OCI-LY7 (cell line): ENCODE results near the gene TGFB1I1. TPM values are rescaled to one million over a fixed set of nuclear protein-coding genes. Genes with fewer than 3 reads are reported as not detected.

ENCODE experiments used
- BruUV-seq: library from RNA; stranded (reverse); fragments of 400-500 nt; replicated peaks from 2 replicates; lab custom pipeline; 2021; lab: Mats Ljungman, UMichigan
- CTCF ChIA-PET: fragments of 300-600 bp; sonication (Branson Sonifier 250); formaldehyde crosslinking; loops from one replicate; lab custom pipeline; 2022; ENCODE audit warnings: antibody characterized with exemption; ENCODE audit not compliant: unreplicated experiment; lab: Charles Lee
- POLR2A ChIA-PET: fragments of 300-600 bp; sonication (Branson Sonifier 250); formaldehyde crosslinking; loops from one replicate; lab custom pipeline; 2022; ENCODE audit warnings: antibody characterized with exemption; lab: Charles Lee
- DNase-seq: peaks from one replicate; pipeline ENCODE4 v3.0.0-alpha.2; 2015; ENCODE audit warnings: low spot score
- H2AFZ ChIP-seq: fragments of 200-600 bp; sonication (generic), shearing (Covaris generic); 2 replicates; pipeline ENCODE4 v1.6.1; 2014; ENCODE audit warnings: mild to moderate bottlenecking, antibody characterized with exemption, low read length, moderate library complexity
- H3K27ac ChIP-seq: fragments of 200-600 bp; sonication (generic); 2 replicates; pipeline ENCODE4 v1.5.1; 2014; ENCODE audit warnings: mixed run types, low read depth, mild to moderate bottlenecking, moderate library complexity, low read length, inconsistent platforms; ENCODE audit not compliant: poor library complexity, severe bottlenecking
- H3K36me3 ChIP-seq: fragments of 200-600 bp; sonication (generic); 2 replicates; pipeline ENCODE4 v1.6.1; 2014; ENCODE audit warnings: mild to moderate bottlenecking, antibody characterized with exemption, low read length, moderate library complexity, mixed read lengths; ENCODE audit not compliant: insufficient read depth
- H3K4me1 ChIP-seq: fragments of 200-600 bp; sonication (generic); 2 replicates; pipeline ENCODE4 v1.5.1; 2014; ENCODE audit warnings: mild to moderate bottlenecking, low read length; ENCODE audit not compliant: insufficient read depth, poor library complexity, severe bottlenecking
- H3K4me2 ChIP-seq: fragments of 200-600 bp; sonication (generic); 2 replicates; pipeline ENCODE4 v1.6.1; 2014; ENCODE audit warnings: mild to moderate bottlenecking, low read length
- H3K4me3 ChIP-seq: fragments of 200-600 bp; sonication (generic); 2 replicates; pipeline ENCODE4 v1.5.1; 2014; ENCODE audit warnings: mild to moderate bottlenecking, low read depth, low read length; ENCODE audit not compliant: poor library complexity, severe bottlenecking
- H3K79me2 ChIP-seq: fragments of 200-600 bp; sonication (generic); 2 replicates; pipeline ENCODE4 v1.6.1; 2016; ENCODE audit warnings: low read depth, mild to moderate bottlenecking, low read length, moderate library complexity, mixed read lengths; ENCODE audit not compliant: insufficient read depth
- H3K9me2 ChIP-seq: fragments of 200-600 bp; sonication (generic); 2 replicates; pipeline ENCODE4 v1.6.1; 2016; ENCODE audit warnings: mild to moderate bottlenecking, low read length, mixed read lengths; ENCODE audit not compliant: insufficient read depth
- H3K9me3 ChIP-seq: fragments of 200-600 bp; sonication (generic); 2 replicates; pipeline ENCODE4 v1.6.1; 2014; ENCODE audit warnings: mild to moderate bottlenecking, mixed run types, low read length, mixed read lengths
- H4K20me1 ChIP-seq: fragments of 200-600 bp; sonication (generic); 2 replicates; pipeline ENCODE4 v1.6.1; 2014; ENCODE audit warnings: mild to moderate bottlenecking, antibody characterized with exemption, low read length, moderate library complexity, mixed read lengths; ENCODE audit not compliant: insufficient read depth
- EZH2phosphoT487 ChIP-seq: fragments of 200-600 bp; sonication (generic); IDR thresholded peaks from 2 replicates; pipeline ENCODE4 v1.6.1; 2018; ENCODE audit warnings: low read depth, borderline replicate concordance, mild to moderate bottlenecking, mixed run types, antibody characterized with exemption, low read length, moderate library complexity, mixed read lengths
- intact Hi-C: fragments of 100-400 bp; cut with micrococcal nuclease; formaldehyde crosslinking; loops from one replicate; pipeline ENCODE4 v1.10.0; 2022; ENCODE audit not compliant: unreplicated experiment
- total RNA-seq, 2 experiments: library from RNA; depleted of rRNA in 1 of 2; stranded (reverse); fragments of >200 nt in 1 of 2; shearing (Covaris generic) in 1 of 2; gene quantifications; 2 replicates each; pipeline ENCODE4 v1.2.3, GENCODE V29; 2014 to 2022
- TF ChIP-seq, protein P1 (sequence below): fragments of 200-600 bp; sonication (generic); conservative IDR thresholded peaks from 2 replicates; pipeline ENCODE4 v1.5.1; 2014; ENCODE audit warnings: mild to moderate bottlenecking, antibody characterized with exemption, low read length, moderate library complexity, mixed read lengths

The TGFB1I1 gene
- total RNA-seq, 2 experiments from 2014 or later: 0.38 to 0.73 TPM

DNA sequence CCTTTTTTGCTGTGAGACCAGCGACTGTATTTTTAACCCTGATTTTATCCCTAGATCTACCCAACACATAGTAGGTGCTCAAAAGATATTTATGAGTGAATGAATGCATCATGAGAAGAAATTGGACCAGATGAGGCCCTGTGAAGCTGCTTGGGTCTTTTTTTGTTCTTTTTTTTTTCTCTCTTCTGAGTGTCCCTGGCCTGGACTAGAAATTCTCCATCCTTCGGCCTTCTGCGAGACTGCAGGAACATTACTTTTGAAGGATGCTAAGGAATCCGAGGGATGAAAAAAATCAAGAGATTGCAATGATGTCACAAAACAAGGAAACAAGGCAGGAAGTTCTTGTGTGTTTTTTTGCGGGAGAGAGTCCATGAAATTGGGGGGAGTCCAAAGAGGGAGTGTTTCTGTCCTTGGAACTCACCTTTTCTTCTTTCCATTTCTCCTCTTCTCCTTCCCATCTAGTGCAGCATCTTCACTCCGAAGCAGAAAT lies 36.8 kb downstream of the TGFB1I1 start:
- no peaks in the 10 kb centered on the region for H3K9me2 ChIP-seq
- H3K4me3 ChIP-seq: peak overlapping the region; percentile 77
- H2AFZ ChIP-seq: peak overlapping the region; percentile 98
- H3K36me3 ChIP-seq: no peaks in the 10 kb centered on the region
- peaks cover 25% of the 10 kb centered on the region for H3K4me1 ChIP-seq
- H3K4me2 ChIP-seq: peak overlapping the region; percentile 89
- POLR2A ChIA-PET: interaction anchor here (0.6 kb wide), 1 partner anchor 409 kb away, joined by 4 read pairs; no protein-coding TSS in a partner anchor
- H3K9me3 ChIP-seq: no peaks in the 10 kb centered on the region
- TSS peak; percentile 92 for BruUV-seq
- H3K79me2 ChIP-seq: no peaks in the 10 kb centered on the region
- no peaks in the 10 kb centered on the region for H4K20me1 ChIP-seq
- CTCF ChIA-PET: no interaction called here
- no peak for DNase-seq
- intact Hi-C loops: loop anchor here (5.0 kb wide), 1 partner anchor 189 kb away; no protein-coding TSS in a partner anchor
- peak overlapping the region; percentile 21 for H3K27ac ChIP-seq
- TF ChIP-seq EZH2phosphoT487: no peak
- TF ChIP-seq, protein P1, sequence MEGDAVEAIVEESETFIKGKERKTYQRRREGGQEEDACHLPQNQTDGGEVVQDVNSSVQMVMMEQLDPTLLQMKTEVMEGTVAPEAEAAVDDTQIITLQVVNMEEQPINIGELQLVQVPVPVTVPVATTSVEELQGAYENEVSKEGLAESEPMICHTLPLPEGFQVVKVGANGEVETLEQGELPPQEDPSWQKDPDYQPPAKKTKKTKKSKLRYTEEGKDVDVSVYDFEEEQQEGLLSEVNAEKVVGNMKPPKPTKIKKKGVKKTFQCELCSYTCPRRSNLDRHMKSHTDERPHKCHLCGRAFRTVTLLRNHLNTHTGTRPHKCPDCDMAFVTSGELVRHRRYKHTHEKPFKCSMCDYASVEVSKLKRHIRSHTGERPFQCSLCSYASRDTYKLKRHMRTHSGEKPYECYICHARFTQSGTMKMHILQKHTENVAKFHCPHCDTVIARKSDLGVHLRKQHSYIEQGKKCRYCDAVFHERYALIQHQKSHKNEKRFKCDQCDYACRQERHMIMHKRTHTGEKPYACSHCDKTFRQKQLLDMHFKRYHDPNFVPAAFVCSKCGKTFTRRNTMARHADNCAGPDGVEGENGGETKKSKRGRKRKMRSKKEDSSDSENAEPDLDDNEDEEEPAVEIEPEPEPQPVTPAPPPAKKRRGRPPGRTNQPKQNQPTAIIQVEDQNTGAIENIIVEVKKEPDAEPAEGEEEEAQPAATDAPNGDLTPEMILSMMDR: no peak

DNA sequence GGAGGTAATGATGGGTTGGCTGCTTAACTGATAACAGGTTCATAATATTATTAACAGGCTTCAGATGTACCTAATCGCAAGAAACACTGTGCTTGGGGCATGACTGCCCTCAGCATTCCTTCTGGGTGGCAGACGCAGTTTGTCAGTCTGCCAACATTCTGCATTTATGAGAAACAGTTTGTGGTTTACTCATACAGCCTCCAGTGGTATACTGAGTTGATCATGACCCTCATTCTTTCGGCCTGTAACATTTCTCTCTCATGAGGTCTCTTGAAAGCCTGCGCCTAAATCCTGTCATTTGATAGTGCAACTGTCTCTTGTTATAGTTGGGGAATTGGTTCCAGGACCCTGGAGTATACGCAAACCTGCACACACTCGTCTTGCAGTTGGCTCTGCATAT lies 41.2 kb downstream of the TGFB1I1 start:
- Histone ChIP-seq H3K4me1 (peaks cover 9% of the 10 kb centered on the region), H3K9me3 (no peaks in the 10 kb centered on the region), H3K36me3 (no peaks in the 10 kb centered on the region), H3K4me2 (no peak overlapping the region), H3K4me3 (no peak overlapping the region), H2AFZ (no peak overlapping the region), H3K79me2 (no peaks in the 10 kb centered on the region), H4K20me1 (no peaks in the 10 kb centered on the region), H3K9me2 (no peaks in the 10 kb centered on the region), H3K27ac (no peak overlapping the region)
- no peak for DNase-seq
- TF ChIP-seq, protein P1: no peak
- TF ChIP-seq EZH2phosphoT487: no peak
- ChIA-PET POLR2A (no interaction called here), CTCF (no interaction called here)
- intact Hi-C loops: no loop called here
- no TSS peak for BruUV-seq

GRCh38 chr16:31513884-31514283 lies 41.9 kb downstream of the TGFB1I1 start:
- ChIA-PET CTCF (no interaction called here), POLR2A (interaction anchor here (0.7 kb wide), 1 partner anchor 312 kb away, joined by 5 read pairs; no protein-coding TSS in a partner anchor)
- DNase-seq: no peak
- Histone ChIP-seq H3K36me3 (no peaks in the 10 kb centered on the region), H3K4me1 (peaks cover 5% of the 10 kb centered on the region), H3K9me2 (no peaks in the 10 kb centered on the region), H3K4me2 (no peak overlapping the region), H3K27ac (no peak overlapping the region), H2AFZ (no peak overlapping the region), H4K20me1 (no peaks in the 10 kb centered on the region), H3K79me2 (no peaks in the 10 kb centered on the region), H3K9me3 (no peaks in the 10 kb centered on the region), H3K4me3 (no peak overlapping the region)
- intact Hi-C loops: no loop called here
- TF ChIP-seq, protein P1: no peak
- TF ChIP-seq EZH2phosphoT487: no peak
- no TSS peak for BruUV-seq
